Kidney (tissue), 22 donors: ENCODE data around the gene MGA. TPM values are rescaled to one million over a fixed set of nuclear protein-coding genes. Genes with fewer than 3 reads are reported as not detected.

Experiments used
- DNase-seq, 5 donors: peaks; one replicate each; pipeline ENCODE4 v3.0.0-alpha.2; 2013 to 2020
- FAIRE-seq: peaks from 2 replicates; lab custom pipeline; 2012; peaks lifted over from hg19 to GRCh38; lab: Jason Lieb, UNC
- H3K27ac ChIP-seq, 2 donors: one replicate each; pipeline ENCODE4 v1.7.0; 2013; ENCODE audit warnings: low read depth in 2 of 2, low read length in 2 of 2, inconsistent platforms in 1 of 2
- H3K27me3 ChIP-seq: one replicate; pipeline ENCODE4 v1.7.1; 2013; ENCODE audit warnings: low read length, inconsistent platforms; ENCODE audit not compliant: control insufficient read depth, insufficient read depth
- H3K36me3 ChIP-seq, 3 donors: one replicate each; pipeline versions ENCODE4 v1.7.0 to v1.7.1; 2013; ENCODE audit warnings: low read length in 3 of 3, control low read depth in 1 of 3, inconsistent platforms in 1 of 3; ENCODE audit not compliant: insufficient read depth in 3 of 3, control insufficient read depth in 2 of 3
- H3K4me1 ChIP-seq, 3 donors: one replicate each; pipeline versions ENCODE4 v1.7.0 to v1.7.1; 2013; ENCODE audit warnings: low read length in 3 of 3, inconsistent platforms in 1 of 3, low read depth in 1 of 3; ENCODE audit not compliant: control insufficient read depth in 2 of 3, insufficient read depth in 2 of 3
- H3K4me3 ChIP-seq, 3 donors: one replicate each; pipeline versions ENCODE4 v1.7.0 to v1.8.1; 2013; ENCODE audit warnings: low read length in 3 of 3, control low read depth in 1 of 3, inconsistent platforms in 1 of 3
- H3K9ac ChIP-seq, 3 donors: one replicate each; pipeline versions ENCODE4 v1.7.0 to v1.7.1; 2013; ENCODE audit warnings: low read length in 3 of 3, control low read depth in 1 of 3, inconsistent platforms in 1 of 3
- H3K9me3 ChIP-seq, 3 donors: one replicate each; pipeline versions ENCODE4 v1.7.0 to v1.7.1; 2013; ENCODE audit warnings: low read length in 3 of 3, control low read depth in 1 of 3, inconsistent platforms in 1 of 3; ENCODE audit not compliant: control insufficient read depth in 2 of 3, insufficient read depth in 1 of 3
- intact Hi-C: fragments of 100-400 bp; cut with DNase I; formaldehyde crosslinking; loops from one replicate; pipeline ENCODE4 v1.11.1; 2022
- long read RNA-seq, 10 donors: library from polyadenylated mRNA in 1 of 10; unstranded in 1 of 10; transcript quantifications; one replicate each; pipeline ENCODE4 v2.0.0 and lab custom pipeline, GENCODE V29; 2021 to 2026
- polyA plus RNA-seq: library from polyadenylated mRNA; stranded (reverse); fragments of 350-450 nt; fragmentation: Illumina TruSeq; extraction: RNeasy Lipid Tissue Mini Kit (QIAGEN cat#74804); gene quantifications from one replicate; pipeline ENCODE4 v1.2.3, GENCODE V29; 2014; ENCODE audit warnings: low read depth, low replicate concordance; ENCODE audit not compliant: insufficient read depth
- total RNA-seq: library from RNA; stranded (reverse); fragmentation: NEBNext Ultra II Directional; extraction: Animal tissue kit (Norgen Biotek cat#: 25700); gene quantifications from one replicate; pipeline ENCODE4 v1.2.1, GENCODE V29; 2021
- TF ChIP-seq, protein P1 (sequence below): IDR thresholded peaks from 3 replicates; pipeline ENCODE4 v1.5.1; 2012; ENCODE audit warnings: mild to moderate bottlenecking, moderate library complexity, borderline replicate concordance; ENCODE audit not compliant: insufficient read depth; ENCODE audit errors: extremely low read depth
- donor health status: control.
- donor health status: control.
- donor health status: control.
- donor health status: control.
- donor health status: control.
- donor health status: DM: yes; HTN: yes; CAD: no.
- donor health status: Normal renal cell carcinoma (clear cell type).

The MGA gene
- total RNA-seq = 40.1 TPM
- polyA plus RNA-seq = 1.9 TPM
- long read RNA-seq, donor 1 = 0 reads
- long read RNA-seq, donor 2, partial matches to known transcripts = 0 of 3 reads
- long read RNA-seq, donor 2, other reads (novel, unspliced or antisense) = 0 of 3 reads
- long read RNA-seq, donor 3, partial matches to known transcripts = 0 of 5 reads
- long read RNA-seq, donor 3, other reads (novel, unspliced or antisense) = 0 of 5 reads
- long read RNA-seq, donor 4, partial matches to known transcripts = 0 of 3 reads
- long read RNA-seq, donor 4, other reads (novel, unspliced or antisense) = 0 of 3 reads
- long read RNA-seq, donor 5 = 0 reads
- long read RNA-seq, donor 6 = 0 reads
- long read RNA-seq, donor 7, partial matches to known transcripts = 4 of 11 reads
- long read RNA-seq, donor 7, other reads (novel, unspliced or antisense) = 3 of 11 reads
- long read RNA-seq, donor 8, partial matches to known transcripts = 0 of 1 reads
- long read RNA-seq, donor 8, other reads (novel, unspliced or antisense) = 0 of 1 reads
- long read RNA-seq, donor 9 = 0 reads
- long read RNA-seq, donor 10, partial matches to known transcripts = 0 of 3 reads
- long read RNA-seq, donor 10, other reads (novel, unspliced or antisense) = 0 of 3 reads

DNA sequence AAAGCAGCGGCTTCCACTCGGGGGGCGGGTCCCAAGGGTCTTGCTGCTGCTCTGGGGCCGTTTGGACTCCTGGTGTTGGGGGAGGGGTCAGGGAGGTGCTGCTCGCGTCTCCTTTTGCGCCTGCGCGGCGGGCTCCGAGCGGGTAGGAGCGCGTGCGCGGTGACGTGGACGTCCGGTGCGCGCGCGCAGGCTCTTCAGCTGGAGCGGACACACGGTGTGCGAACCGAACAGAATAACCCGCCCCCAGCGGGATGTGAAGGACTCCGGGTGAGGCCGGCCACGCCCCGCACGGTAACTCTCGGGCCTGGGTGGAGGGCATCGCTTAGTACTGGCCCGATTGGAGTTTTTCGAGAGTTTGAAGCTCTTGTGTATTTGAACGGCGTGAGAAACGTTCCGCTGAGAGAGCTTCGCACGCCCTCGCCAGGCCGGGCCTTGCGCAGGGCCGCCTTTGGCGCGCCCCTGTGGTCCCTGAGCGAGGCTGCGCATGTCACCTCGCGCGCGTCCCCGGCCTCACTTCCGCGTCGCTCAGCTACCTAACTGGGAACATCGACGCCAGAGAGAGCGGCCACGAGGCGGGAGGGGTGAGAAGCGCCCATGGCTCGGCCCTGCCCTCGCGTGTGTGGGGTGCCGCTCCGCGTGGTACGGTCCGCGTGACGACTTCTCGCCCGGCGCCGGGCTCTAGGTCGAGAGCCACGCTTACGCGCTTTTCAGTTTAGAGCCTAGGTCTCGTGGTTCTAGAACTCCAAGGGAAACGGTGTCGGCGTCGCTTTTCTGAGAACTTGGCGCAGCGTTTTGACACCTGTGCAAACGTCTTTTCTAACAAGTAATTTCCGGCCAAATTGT is at the start of gene MGA:
TSS of gene MGA (plus strand) at position 171 of the 843 bp plus-strand sequence.
- Histone ChIP-seq H3K4me3 (peak within 1 kb of the TSS; percentile 65 to 79 (median 78)), H3K27me3 (no peaks in the 10 kb centered on the region), H3K27ac (peak within 1 kb of the TSS; percentile 69 to 71), H3K36me3 (no peaks in the 10 kb centered on the region), H3K9me3 (no peaks in the 10 kb centered on the region), H3K9ac (peak within 1 kb of the TSS in 2 of 3 donors; percentile 42 to 63), H3K4me1 (peaks cover 4 to 14% (median 7%) of the 10 kb centered on the region in 3 donors)
- FAIRE-seq (no peak), DNase-seq (peak; percentile 94 to 98 (median 97))
- intact Hi-C loops = no loop called here
- TF ChIP-seq, protein P1, sequence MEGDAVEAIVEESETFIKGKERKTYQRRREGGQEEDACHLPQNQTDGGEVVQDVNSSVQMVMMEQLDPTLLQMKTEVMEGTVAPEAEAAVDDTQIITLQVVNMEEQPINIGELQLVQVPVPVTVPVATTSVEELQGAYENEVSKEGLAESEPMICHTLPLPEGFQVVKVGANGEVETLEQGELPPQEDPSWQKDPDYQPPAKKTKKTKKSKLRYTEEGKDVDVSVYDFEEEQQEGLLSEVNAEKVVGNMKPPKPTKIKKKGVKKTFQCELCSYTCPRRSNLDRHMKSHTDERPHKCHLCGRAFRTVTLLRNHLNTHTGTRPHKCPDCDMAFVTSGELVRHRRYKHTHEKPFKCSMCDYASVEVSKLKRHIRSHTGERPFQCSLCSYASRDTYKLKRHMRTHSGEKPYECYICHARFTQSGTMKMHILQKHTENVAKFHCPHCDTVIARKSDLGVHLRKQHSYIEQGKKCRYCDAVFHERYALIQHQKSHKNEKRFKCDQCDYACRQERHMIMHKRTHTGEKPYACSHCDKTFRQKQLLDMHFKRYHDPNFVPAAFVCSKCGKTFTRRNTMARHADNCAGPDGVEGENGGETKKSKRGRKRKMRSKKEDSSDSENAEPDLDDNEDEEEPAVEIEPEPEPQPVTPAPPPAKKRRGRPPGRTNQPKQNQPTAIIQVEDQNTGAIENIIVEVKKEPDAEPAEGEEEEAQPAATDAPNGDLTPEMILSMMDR = no peak

DNA sequence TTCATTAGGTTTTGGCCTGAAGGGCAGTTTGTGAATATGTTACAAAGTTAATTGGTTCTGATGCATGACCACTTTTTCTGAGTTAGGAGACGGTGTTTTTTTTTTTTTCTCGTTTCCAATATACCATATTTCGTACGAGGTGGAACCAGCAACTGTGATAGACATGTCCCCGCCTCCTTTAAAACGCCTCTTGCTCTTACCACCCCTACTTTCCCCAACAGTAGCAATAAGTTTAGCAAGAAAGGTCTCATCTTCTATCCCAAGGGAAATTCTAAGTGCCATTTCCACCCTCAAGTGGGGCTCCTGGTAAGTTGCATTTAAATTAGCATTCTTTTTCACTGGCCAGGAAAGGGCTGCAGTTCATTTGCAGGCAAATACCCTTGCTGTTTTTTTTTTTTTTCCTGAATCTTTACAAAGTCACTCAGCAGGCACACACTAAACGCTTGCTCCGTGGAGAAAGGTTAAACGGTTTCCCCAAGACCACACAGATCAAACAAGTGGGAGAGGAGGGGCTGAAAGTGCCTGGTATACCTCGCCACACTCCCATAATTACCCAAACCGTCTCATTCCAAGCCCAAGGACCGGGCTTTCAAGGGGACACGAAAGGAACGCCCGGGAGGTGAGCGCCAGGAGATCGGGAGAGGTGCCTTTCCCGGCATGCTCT is 39.5 kb upstream of the MGA start:
- FAIRE-seq = no peak
- DNase-seq = peak in 1 of 5 donors; percentile 65
- intact Hi-C loops = no loop called here
- Histone ChIP-seq H3K9ac (peak overlapping the region; percentile 19 to 71 (median 68)), H3K27ac (peak overlapping the region; percentile 73 to 80), H3K4me3 (peak overlapping the region; percentile 53 to 84 (median 77)), H3K4me1 (no peaks in the 10 kb centered on the region), H3K9me3 (peaks cover 0 to 6% (median 2%) of the 10 kb centered on the region in 3 donors), H3K27me3 (no peaks in the 10 kb centered on the region), H3K36me3 (no peaks in the 10 kb centered on the region)
- TF ChIP-seq, protein P1 = no peak
